Stimulated activated naive CD8-positive, alpha-beta T cell treated with anti-CD3 and anti-CD28 coated beads, Interleukin-15, amount 100 ng/mL, for 72 hours (primary cell): ENCODE data around the gene SLC7A8.

Experiments used
- ATAC-seq: fragments of 150-1000 bp; cut with Tn5 transposase; 2 replicates; pipeline ENCODE4 v1.10.0; 2021; ENCODE audit warnings: mild to moderate bottlenecking, moderate library complexity
- DNase-seq, 2 donors: peaks; one replicate each; pipeline ENCODE4 v3.0.0; 2021 to 2022
- H3K27ac Mint-ChIP-seq, 2 donors: one replicate each; pipeline ENCODE4 v1.8.0; 2022; ENCODE audit warnings: mild to moderate bottlenecking in 2 of 2, mixed read lengths in 2 of 2, moderate library complexity in 2 of 2
- H3K27me3 Mint-ChIP-seq: one replicate; pipeline ENCODE4 v1.8.0; 2022; ENCODE audit warnings: mixed read lengths
- H3K4me1 Mint-ChIP-seq: one replicate; pipeline ENCODE4 v1.8.0; 2022; ENCODE audit warnings: mild to moderate bottlenecking, mixed read lengths
- H3K4me3 Mint-ChIP-seq, 2 donors: one replicate each; pipeline ENCODE4 v1.8.0; 2022; ENCODE audit warnings: mild to moderate bottlenecking in 2 of 2, mixed read lengths in 2 of 2, moderate library complexity in 1 of 2
- H3K9me3 Mint-ChIP-seq, 2 donors: one replicate each; pipeline ENCODE4 v1.8.0; 2022; ENCODE audit warnings: mixed read lengths in 2 of 2

SLC7A8 gene

DNA sequence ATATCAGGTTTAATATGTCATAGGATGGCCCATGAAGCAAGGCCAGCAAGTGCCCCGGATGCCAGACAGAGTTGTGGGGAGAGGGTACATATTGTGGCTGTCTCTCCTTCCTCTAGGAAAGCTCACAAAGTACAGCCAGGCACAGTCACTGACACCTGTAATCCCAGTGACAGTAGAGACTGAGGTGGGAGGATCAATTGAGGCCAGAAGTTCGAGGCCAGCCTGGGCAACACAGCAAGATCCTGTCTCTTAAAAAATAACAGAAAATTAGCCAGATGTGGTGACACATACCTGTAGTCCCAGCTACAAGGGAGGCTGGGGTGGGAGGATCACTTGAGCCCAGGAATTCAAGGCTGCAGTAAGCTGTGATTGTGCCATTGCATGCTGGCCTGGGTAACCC lies 32.1 kb downstream of the SLC7A8 start:
- Mint-ChIP-seq H3K4me3 (no peak overlapping the region), H3K27ac (no peak overlapping the region), H3K4me1 (peaks cover 29% of the 10 kb centered on the region), H3K9me3 (no peaks in the 10 kb centered on the region), H3K27me3 (no peaks in the 10 kb centered on the region)
- DNase-seq (no peak), ATAC-seq (no peak)

DNA sequence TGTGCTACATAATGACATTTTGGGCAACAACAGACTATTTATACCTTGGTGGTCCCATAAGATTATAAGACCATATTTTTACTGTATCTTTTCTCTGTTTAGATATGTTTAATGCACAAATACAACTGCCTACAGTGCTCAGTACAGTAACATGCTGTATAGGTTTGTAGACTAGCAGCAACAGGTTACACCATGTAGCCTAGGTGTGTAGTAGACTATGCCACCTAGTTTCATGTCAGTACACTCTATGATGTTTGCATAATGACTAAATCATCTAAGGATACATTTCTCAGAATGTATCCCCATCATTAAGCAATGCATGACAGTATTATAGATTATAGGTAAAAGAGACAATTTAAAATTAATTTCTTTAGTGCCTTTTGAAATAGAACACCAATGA lies 33.7 kb downstream of the SLC7A8 start:
- Mint-ChIP-seq H3K4me1 (peaks cover 27% of the 10 kb centered on the region), H3K27ac (peak overlapping the region in 1 of 2 donors; percentile 7), H3K4me3 (no peak overlapping the region), H3K27me3 (no peaks in the 10 kb centered on the region), H3K9me3 (no peaks in the 10 kb centered on the region)
- DNase-seq (no peak), ATAC-seq (no peak)

DNA sequence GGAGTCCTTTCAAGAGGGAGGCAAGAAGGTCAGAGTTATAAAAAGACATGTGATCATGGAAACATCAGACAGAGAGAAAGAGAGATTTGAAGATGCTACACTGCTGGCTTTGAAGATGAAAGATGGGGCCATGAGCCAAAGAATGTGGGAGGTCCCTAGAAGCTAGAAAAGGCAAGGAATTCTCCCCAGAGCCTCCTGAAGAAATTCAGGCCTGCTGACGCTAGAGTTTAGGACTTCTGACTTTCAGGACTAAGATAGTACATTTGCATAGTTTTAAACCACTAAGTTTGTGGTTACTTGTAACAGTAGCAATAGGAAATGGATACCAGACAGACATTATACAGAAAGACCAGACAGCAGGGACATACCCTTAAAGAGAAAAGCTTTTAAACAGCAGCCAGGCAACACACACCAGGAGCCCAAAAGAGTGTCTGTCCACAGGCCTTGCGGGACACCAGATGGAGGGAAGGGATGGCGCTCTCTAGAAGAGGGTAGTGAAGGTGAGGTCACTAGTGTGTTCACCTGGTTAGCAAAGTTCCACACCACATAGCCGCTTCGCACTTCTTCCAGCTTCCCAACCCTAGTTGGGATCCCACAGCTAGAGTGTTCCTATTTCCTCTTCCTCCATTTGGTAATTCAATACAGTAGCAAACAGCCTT lies 34.7 kb downstream of the SLC7A8 start:
- DNase-seq: no peak
- Mint-ChIP-seq H3K9me3 (no peaks in the 10 kb centered on the region), H3K4me3 (no peak overlapping the region), H3K4me1 (peaks cover 17% of the 10 kb centered on the region), H3K27ac (no peak overlapping the region), H3K27me3 (no peaks in the 10 kb centered on the region)
- no peak for ATAC-seq

DNA sequence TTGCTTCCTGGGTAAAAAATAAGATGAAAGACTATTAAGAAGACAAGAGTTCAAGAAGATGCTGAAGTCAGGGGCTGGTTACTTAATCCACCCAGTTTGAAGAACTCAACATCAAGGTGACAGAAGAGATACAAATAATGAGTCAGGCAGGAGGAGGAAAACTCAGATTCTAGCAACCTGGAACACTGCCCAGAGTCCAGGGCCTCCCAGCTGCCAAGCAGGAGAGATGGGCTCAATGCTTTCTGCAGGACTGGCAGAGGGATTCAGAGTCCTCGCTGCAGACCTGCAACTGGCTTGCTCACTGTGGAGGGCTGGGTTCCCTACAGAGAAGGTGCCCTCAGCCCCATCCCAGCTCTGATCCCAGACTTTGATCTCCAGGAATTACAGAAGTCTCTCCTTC lies 35.8 kb downstream of the SLC7A8 start:
- ATAC-seq (no peak), DNase-seq (no peak)
- no peaks in the 10 kb centered on the region for H3K9me3 Mint-ChIP-seq
- H3K4me3 Mint-ChIP-seq: no peak overlapping the region
- no peak overlapping the region for H3K27ac Mint-ChIP-seq
- peaks cover 10% of the 10 kb centered on the region for H3K4me1 Mint-ChIP-seq
- H3K27me3 Mint-ChIP-seq: no peaks in the 10 kb centered on the region

DNA sequence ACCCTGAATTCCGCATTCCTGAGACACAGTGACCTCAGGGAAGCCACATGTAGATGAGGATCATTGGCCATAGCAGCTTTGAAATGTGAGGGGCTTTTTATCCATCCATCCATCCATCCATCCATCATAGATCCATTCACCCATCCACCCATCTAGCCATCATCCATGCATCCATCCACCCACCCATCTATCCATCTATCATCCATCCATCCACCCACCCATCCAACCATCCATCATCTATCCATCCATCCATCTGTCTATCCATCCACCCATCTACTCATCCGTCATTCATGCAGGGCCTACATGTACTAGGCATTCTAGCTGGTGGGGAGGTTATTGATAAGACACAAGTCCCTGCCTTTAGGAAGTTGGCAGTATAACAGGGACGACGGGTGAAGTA lies 36.5 kb downstream of the SLC7A8 start:
- no peaks in the 10 kb centered on the region for H3K9me3 Mint-ChIP-seq
- no peak overlapping the region for H3K4me3 Mint-ChIP-seq
- peaks cover 10% of the 10 kb centered on the region for H3K4me1 Mint-ChIP-seq
- H3K27me3 Mint-ChIP-seq: no peaks in the 10 kb centered on the region
- DNase-seq (no peak), ATAC-seq (no peak)
- peak overlapping the region in 1 of 2 donors; percentile 30 for H3K27ac Mint-ChIP-seq

DNA sequence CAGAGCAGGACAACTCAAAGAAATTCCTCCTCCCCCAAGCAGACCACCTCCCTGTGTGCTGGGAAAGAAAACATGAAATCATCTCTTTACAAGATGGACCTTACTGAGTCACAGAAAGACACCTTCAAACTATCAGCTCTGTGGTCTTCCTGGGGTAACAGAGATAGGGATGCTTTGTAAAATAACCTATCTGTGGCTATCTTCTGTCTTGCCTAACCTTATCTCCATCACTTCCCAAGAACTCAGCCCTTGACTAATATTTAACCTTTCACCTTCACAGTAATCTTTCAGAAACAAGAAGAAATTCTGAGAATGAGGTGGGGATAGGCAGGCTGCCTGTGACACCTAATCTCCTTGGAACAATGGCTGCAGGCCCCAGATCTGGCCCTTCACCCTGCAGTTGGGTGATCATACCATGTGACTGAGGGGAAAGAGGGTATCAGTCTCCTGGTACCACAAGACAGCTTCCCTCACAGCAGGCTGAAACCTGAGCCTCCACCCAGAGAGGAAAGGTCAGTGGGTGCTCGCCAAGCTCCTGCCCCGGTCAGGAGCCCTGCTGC lies 37.0 kb downstream of the SLC7A8 start:
- no peak for ATAC-seq
- Mint-ChIP-seq H3K27ac (no peak overlapping the region), H3K27me3 (no peaks in the 10 kb centered on the region), H3K4me3 (no peak overlapping the region), H3K4me1 (peaks cover 10% of the 10 kb centered on the region), H3K9me3 (no peaks in the 10 kb centered on the region)
- no peak for DNase-seq

DNA sequence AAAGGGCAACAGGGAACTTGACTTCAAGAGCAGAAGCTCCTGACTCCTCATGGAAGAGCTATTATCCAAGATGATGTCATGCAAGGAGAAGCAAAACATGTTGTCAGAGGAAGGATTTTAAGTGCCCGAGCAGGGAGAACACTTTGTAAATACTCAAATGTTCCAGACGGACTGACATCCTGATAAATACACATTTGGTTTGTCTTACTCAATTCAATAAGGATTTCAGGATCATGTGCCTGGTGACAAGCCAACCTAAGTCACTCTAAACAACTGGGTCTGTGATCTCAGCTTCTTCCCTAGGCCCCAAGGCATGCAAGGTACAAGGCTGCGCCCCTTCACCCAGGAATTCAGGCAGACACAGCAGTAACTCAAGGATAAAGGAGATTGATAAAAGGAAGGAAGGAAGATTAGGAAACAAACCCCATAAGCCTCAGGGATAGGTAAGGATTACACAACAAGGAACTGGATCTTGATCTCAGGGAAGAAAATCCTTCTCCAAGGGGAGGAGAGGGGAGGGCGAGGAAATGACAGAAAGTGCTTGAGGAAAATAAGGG lies 37.6 kb downstream of the SLC7A8 start:
- H3K4me1 Mint-ChIP-seq: peaks cover 10% of the 10 kb centered on the region
- ATAC-seq (no peak), DNase-seq (no peak)
- no peak overlapping the region for H3K4me3 Mint-ChIP-seq
- no peak overlapping the region for H3K27ac Mint-ChIP-seq
- no peaks in the 10 kb centered on the region for H3K9me3 Mint-ChIP-seq
- no peaks in the 10 kb centered on the region for H3K27me3 Mint-ChIP-seq

DNA sequence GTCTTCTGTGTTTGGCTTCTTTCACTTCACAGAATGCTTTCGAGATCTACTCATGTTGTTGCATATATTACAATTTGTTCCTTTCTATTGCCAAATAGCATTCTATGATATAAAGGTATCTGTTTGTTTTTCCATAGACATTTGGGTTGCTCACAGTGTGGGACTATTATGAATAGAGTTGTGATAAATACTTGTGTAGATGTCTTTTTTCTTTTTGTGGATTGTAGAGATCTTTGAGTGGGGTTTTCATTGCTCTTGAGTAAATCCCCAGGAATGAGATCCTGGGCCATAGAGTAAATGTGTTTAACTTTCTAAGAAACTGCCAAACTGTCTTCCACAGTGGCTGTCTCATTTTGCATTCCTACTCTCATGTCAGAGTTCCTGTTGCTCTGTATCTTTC lies 39.5 kb downstream of the SLC7A8 start:
- H3K27me3 Mint-ChIP-seq: no peaks in the 10 kb centered on the region
- no peak for DNase-seq

DNA sequence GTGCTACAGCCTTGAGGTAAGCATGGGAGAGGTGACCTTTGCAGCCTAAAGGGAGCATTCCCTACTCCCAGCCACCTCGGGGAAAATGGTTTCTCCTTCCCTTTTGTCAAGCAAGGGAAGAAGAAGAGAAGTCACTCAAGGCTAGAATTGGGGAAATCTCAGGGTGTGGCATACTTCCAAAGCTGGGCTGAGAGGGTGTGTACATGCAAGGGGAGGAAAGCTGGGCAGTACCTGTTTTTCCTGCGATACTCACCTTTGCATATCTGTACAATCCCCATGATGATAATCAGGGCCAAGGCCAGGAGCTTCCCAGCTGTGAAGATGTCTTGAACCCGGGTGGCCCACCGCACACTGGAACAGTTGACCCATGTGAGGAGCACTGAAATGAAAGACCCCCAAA lies 40.6 kb downstream of the SLC7A8 start:
- ATAC-seq: no peak
- DNase-seq: no peak
- Mint-ChIP-seq H3K9me3 (no peaks in the 10 kb centered on the region), H3K4me3 (no peak overlapping the region), H3K27ac (no peak overlapping the region), H3K4me1 (peaks cover 15% of the 10 kb centered on the region), H3K27me3 (no peaks in the 10 kb centered on the region)

More for the DNA sequence above, 39.5 kb downstream of the SLC7A8 start:
- Mint-ChIP-seq H3K27ac (no peak overlapping the region), H3K4me3 (no peak overlapping the region), H3K4me1 (peaks cover 15% of the 10 kb centered on the region), H3K9me3 (no peaks in the 10 kb centered on the region)
- no peak for ATAC-seq

DNA sequence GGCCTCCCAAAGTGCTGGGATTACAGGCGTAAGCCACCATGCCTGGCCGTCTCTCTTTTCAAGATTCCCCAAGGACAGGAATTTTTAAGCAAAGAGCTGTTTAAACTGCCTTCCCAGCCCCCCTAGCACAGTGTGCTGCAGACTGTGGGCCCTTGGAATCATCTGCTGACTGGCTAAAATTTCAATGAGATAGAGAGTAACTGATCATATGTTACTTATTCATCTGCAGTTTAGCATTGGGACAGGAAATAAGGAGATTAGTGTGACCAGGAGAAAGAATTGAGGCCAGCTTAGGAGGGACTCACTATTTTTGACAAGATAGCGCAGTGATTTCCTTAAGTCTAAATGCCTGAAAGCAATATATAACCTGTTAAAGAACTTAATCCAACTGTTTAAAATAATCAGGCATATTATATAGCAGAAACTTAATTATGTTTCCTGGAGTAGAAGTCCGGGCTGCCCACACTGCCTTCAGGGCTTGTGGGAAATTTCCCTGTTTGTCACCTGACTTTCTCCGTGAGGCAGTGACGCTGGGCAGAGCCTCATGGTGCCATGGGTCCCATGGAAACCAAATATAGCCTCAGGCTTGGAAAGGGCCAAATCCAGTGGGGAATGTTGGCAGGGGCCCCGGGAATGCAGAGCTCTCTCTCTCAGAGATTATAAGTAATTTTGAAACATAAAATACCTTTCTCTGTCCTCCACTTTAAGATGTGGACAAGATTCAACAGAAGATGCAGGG lies 41.6 kb downstream of the SLC7A8 start:
- H3K27ac Mint-ChIP-seq: no peak overlapping the region

DNA sequence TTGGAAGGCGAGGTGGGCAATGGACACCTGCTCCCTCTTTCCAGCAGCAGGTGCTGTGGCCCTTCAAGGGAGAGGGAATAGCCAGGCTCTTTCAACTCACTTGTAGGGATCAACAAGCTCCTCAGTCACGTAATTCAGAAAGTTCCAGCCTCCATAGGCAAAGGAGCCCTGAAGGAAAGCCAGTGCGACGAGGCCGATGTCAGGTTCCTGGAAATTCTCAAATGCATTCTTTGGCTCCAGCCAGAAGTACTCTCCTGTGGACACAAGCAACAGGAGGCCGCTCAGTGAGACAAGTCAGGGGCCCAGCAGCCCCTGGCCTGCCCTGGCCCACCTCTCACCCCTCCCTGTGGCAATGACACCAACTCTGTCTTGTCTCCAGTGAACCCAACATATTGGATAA lies 43.1 kb downstream of the SLC7A8 start:
- no peak for ATAC-seq
- H3K27ac Mint-ChIP-seq: no peak overlapping the region
- no peak overlapping the region for H3K4me3 Mint-ChIP-seq
- no peak for DNase-seq
- peaks cover 4% of the 10 kb centered on the region for H3K4me1 Mint-ChIP-seq
- H3K9me3 Mint-ChIP-seq: no peaks in the 10 kb centered on the region
- H3K27me3 Mint-ChIP-seq: no peaks in the 10 kb centered on the region

More for the DNA sequence above, 41.6 kb downstream of the SLC7A8 start:
- Mint-ChIP-seq H3K27me3 (no peaks in the 10 kb centered on the region), H3K4me3 (no peak overlapping the region), H3K4me1 (peaks cover 15% of the 10 kb centered on the region), H3K9me3 (no peaks in the 10 kb centered on the region)
- ATAC-seq (no peak), DNase-seq (no peak)

DNA sequence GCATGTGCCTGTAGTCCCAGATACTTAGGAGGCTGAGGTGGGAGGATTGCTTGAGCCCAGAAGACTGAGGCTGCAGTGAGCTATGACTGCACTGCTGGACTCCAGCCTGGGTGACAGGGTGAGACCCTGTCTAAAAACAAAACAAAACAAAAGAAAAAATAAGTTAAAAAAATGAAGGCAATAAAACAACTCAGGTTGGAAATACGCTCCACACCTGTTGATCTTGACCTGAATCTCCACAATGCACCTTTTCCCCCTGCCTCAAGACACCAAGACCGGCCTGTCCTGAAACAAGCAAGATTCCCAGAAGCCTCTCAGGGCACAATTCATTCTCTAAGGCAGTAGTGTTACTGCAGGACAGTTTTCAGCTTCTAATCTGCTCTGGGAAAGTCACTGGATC lies 43.6 kb downstream of the SLC7A8 start:
- no peak overlapping the region for H3K27ac Mint-ChIP-seq
- H3K4me1 Mint-ChIP-seq: peaks cover 4% of the 10 kb centered on the region
- ATAC-seq (no peak), DNase-seq (no peak)
- no peak overlapping the region for H3K4me3 Mint-ChIP-seq
- no peaks in the 10 kb centered on the region for H3K9me3 Mint-ChIP-seq
- H3K27me3 Mint-ChIP-seq: no peaks in the 10 kb centered on the region

DNA sequence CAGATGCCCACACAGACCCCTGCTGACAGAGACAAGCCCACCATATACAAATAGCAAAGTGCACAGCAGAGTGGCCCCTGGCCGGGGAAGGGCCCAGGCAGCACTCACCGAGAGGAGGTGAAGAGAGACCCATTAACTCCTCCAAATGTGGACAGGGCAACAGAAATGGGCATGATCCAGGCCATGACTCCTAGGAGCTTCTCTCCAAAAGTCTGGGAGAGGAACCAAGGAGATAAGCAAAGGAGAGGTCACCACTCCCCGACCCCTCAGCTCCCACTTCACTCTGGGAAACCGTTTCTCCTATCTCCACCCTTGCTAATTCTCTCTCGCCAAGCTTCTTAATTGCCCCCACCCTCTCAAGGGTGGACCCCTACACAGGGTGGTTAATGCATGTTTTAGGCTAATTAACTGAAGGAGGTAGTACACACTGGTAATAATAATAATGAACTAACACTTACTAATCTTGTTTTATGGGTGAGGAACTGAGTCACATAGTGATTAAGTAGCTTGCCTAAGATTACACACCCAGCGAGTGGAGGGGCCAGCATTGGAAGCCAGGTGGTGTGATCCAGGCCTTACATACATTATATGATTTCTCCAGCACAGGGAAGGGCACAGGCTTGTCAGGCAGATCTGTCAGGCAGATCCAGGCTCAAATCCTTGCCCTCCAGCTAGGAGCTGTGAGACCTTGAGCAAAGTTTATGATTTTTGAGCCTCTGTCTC lies 45.5 kb downstream of the SLC7A8 start:
- Mint-ChIP-seq H3K4me3 (no peak overlapping the region), H3K27me3 (no peaks in the 10 kb centered on the region), H3K27ac (peak overlapping the region in 1 of 2 donors; percentile 85), H3K9me3 (no peaks in the 10 kb centered on the region), H3K4me1 (peaks cover 4% of the 10 kb centered on the region)
- DNase-seq: no peak
- no peak for ATAC-seq

DNA sequence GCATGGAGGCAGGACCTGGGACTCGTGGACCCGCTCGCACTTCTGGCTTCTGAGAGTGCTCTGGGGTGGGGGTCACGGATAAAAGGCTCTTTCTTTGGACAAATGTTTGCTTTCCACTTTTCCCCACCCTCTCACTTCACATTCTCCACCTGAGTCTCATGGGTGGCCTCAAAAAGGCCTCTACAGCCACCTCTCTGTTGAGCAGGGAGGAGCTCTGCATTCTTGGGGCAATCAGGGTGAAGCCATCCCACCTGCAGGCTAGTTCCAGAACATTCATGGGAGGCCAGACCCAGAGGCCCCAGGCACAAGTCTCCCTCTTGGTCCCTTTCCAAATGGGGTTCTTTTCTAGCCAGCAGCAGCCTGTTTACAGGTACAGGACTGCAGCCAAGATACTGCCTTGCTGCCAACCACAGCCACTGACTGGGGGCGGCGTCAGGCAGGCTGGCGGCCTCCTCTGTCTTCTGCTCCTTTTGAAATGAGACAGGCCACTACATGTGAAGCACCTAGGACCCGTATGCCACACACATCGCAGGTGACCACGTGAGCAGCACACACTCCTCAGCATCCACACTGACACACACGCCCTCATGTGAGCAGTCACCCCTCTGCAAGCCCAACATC lies 46.2 kb downstream of the SLC7A8 start:
- ATAC-seq: no peak
- Mint-ChIP-seq H3K27me3 (no peaks in the 10 kb centered on the region), H3K27ac (peak overlapping the region; percentile 54 to 85), H3K4me1 (peaks cover 4% of the 10 kb centered on the region), H3K9me3 (no peaks in the 10 kb centered on the region), H3K4me3 (no peak overlapping the region)
- DNase-seq: no peak

DNA sequence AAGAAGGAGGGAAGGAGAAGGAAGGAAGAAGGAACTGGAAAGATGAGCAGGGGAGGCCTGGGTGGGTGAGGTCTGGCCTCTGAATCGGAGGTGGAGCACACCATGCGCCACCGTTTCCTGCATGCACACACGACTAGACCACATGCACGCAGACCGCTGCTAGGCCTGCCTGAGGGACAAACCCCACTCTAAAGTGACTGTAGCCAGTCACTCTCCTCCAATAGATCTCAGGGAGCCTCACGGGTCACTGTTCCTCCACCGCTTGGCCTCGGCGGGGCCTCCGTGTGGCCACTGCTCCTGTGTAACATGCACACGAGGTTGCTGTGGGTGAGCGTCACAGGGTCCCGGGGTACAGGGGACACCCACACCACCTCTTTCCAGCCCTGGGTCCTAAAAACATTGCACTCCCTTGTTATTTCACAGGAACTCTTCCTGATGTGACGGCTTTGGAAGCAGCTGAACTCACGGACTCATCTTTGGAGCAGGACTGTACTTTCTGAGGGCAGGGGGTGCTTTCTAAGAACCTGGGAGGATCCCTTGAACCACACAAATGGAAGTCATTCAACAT lies 46.8 kb downstream of the SLC7A8 start:
- Mint-ChIP-seq H3K27me3 (no peaks in the 10 kb centered on the region), H3K9me3 (no peaks in the 10 kb centered on the region), H3K27ac (no peak overlapping the region), H3K4me3 (no peak overlapping the region), H3K4me1 (peaks cover 4% of the 10 kb centered on the region)
- no peak for ATAC-seq
- no peak for DNase-seq
